H1 (cell line): ENCODE measurements around the gene MCM3. TPM values are rescaled to one million over a fixed set of nuclear protein-coding genes. Genes with fewer than 3 reads are reported as not detected.

Experiments
- ASH2L ChIP-seq: fragments of 200-600, 300-600 bp; sonication (generic); IDR thresholded peaks from one replicate; pipeline ENCODE4 v1.7.1; 2017; ENCODE audit warnings: low read length
- BCL11A ChIP-seq, 2 experiments: IDR thresholded peaks; one replicate each; pipeline ENCODE4 v1.6.1; 2011; ENCODE audit warnings: low read depth in 2 of 2, low read length in 2 of 2, mild to moderate bottlenecking in 2 of 2
- BRCA1 ChIP-seq: IDR thresholded peaks from 2 replicates; pipeline ENCODE4 v1.6.1; 2012; ENCODE audit warnings: low read depth, low read length, improper control_type of control experiment
- KDM4A ChIP-seq: IDR thresholded peaks from one replicate; pipeline ENCODE4 v1.7.1; 2012; ENCODE audit warnings: low read depth, mild to moderate bottlenecking, moderate library complexity, low read length, inconsistent platforms; ENCODE audit not compliant: severe bottlenecking
- POLR2AphosphoS5 ChIP-seq: IDR thresholded peaks from 2 replicates; pipeline ENCODE4 v1.6.1; 2011; ENCODE audit warnings: low read depth, low read length
- RAD21 ChIP-seq, 2 experiments: IDR thresholded peaks in 1 of 2; conservative IDR thresholded peaks in 1 of 2; 2 replicates each; pipeline ENCODE4 v1.6.1; 2011; ENCODE audit warnings: low read depth in 2 of 2, low read length in 2 of 2, improper control_type of control experiment in 1 of 2, inconsistent platforms in 1 of 2, mild to moderate bottlenecking in 1 of 2, moderate library complexity in 1 of 2
- polyA plus RNA-seq, 7 experiments: library from polyadenylated mRNA; depleted of rRNA in 3 of 7; stranded (reverse) in 5 of 7; unstranded in 2 of 7; fragments of >200 nt in 5 of 7; fragments of 200-250 nt in 2 of 7; gene quantifications; 1 replicate in 5 of 7; 2 replicates in 1 of 7; 4 replicates in 1 of 7; pipeline versions ENCODE4 v1.2.1 to v1.2.3, GENCODE V29; 2011 to 2013; ENCODE audit warnings: missing spikeins in 2 of 7, mixed read lengths in 2 of 7
- total RNA-seq: library from RNA; stranded (reverse); fragmentation: NEBNext Ultra II Directional; extraction: Animal tissue kit (Norgen Biotek cat#: 25700); gene quantifications from 2 replicates; pipeline ENCODE4 v1.2.1, GENCODE V29; 2021

Gene MCM3
- total and polyA plus RNA-seq, 2 of the 8 experiments (the other 6 are each of a cell fraction or from before 2014, with no cell fraction given): 275 to 293 TPM

GRCh38 chr6:52330470-52330869 is 45.9 kb upstream of the MCM3 start (continued):
- TF ChIP-seq KDM4A (no peak), BRCA1 (no peak), POLR2AphosphoS5 (no peak), BCL11A (IDR thresholded peaks at IDR 0.05; ENCODE audit: low read depth in 2 of 2, low read length in 2 of 2) (no peak), ASH2L (no peak), RAD21 (IDR thresholded peaks at IDR 0.05 in 1 of 2, conservative IDR thresholded peaks at IDR 0.05 in 1 of 2; ENCODE audit: low read depth in 2 of 2, low read length in 2 of 2) (no peak)
